HG02884 (cell line): ENCODE data around the gene TGOLN2.
"Not testable (repeated sequence)": the region's sequence is repeated elsewhere in the genome, so short reads cannot be mapped to it uniquely, and the experiment has no call there.

Source experiments
- ATAC-seq: cut with Tn5 transposase; IDR thresholded peaks from one replicate; pipeline ENCODE4 v1.9.1; 2021; ENCODE audit warnings: mild to moderate bottlenecking, moderate library complexity; ENCODE audit not compliant: unreplicated experiment

The TGOLN2 gene

DNA sequence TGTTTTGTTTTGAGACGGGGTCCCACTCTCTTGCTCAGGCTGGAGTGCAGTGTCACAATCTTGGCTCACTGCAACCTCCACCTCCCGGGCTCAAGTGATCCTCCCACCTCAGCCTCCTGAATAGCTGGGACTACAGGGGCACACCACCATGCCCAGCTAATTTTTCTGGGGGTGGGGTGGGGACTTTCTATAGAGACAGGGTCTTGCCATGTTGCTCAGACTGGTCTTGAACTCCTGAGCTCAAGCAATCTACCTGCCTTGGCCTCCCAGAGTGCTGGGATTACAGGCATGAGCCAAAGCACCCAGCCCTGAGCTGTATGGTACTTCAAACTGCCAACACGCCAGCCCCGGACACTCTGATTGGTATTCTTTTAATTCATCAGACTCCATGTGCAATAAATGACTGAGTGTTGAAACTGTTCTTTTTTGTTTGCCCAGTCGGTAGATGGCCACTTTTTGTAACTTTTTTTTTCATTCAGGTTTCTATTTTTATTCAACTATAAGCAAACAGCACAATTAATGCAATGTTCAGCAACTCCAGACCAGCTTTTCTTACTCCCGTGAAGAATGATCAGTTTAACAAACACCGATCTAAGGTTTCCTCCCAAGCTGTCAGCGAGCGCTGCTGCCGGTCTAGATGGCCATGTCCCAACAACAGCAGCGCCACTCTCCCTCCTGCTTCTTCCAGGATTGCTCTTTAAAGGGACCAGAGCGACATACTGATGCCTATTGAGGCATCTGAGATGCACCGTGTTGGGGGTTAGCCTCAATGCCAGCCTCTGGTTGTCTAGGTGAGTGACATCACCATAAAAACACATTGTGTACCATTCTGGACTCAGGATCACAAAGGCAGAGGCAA is 12.5 kb upstream of the TGOLN2 start:
- ATAC-seq = no peak

DNA sequence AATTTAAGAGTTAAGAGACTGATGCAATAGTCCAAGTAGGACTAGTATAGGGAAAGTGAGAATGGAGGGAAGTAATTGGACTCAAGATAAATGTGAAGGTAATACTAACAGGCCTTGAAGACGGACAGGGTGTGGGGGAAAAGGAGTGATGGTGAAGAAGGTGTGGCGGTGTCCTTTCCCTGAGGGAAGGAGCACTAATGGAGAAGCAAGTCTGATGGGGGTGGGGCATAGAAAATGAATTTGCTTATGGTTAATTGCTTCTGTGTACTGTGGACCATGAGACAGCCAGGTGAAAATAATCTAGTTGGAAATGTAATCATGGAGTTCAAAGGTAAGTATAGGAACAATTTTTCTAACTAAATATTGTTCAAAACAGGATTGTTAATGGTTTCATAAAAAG is 7.1 kb upstream of the TGOLN2 start:
- no peak for ATAC-seq

DNA sequence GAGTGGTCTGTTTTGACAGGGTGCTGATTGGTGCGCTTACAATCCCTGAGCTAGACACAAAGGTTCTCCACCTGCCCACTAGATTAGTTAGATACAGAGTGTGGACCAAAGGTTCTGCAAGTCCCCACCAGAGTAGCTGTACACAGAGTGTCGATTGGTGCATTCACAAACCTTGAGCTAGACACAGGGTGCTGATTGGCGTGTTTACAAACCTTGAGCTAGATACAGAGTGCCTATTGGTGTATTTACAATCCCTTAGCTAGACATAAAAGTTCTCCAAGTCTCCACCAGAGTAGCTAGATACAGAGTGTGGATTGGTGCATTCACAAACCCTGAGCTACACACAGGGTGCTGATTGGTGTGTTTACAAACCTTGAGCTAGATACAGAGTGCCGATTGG is 6.1 kb upstream of the TGOLN2 start:
- ATAC-seq = not testable (repeated sequence)

DNA sequence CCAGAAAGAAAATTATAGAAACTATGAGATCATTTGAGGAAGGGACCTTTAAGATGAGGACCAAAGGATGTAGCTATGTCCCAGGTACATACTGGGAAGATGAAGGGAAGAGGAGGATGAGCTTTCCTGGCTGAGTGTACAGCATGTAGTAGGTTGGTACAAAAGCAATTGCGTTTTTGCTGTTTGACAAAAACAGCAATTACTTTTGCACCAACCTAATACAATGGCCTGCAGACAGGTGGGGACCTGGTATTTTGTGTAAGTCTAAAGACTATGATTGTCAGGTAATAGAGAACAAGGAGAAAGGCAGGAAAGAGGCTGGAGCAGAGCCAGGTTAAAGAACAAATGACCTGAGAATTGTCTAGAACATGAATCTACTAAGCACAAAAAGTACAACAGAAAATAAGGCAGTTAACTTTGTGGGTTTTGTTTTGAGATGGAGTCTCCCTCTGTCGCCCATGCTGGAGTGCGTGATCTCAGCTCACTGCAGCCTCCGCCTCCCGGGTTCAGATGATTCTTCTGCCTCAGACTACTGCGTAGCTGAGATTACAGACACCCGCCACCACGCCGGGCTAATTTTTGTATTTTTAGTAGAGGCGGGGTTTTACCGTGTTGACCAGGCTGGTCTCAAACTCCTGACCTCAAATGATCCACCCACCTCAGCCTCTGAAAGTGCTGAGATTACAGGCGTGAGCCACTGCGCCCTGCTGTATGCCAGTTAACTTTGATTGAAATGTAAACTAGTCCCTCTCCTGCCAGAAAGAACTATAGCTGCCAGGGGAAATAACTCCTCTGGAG is 3.2 kb upstream of the TGOLN2 start:
- ATAC-seq = no peak

GRCh38 chr2:85329701-85330100 is 1.9 kb upstream of the TGOLN2 start:
- not testable (repeated sequence) for ATAC-seq

GRCh38 chr2:85329181-85329651 is 1.4 kb upstream of the TGOLN2 start:
- ATAC-seq = no peak

DNA sequence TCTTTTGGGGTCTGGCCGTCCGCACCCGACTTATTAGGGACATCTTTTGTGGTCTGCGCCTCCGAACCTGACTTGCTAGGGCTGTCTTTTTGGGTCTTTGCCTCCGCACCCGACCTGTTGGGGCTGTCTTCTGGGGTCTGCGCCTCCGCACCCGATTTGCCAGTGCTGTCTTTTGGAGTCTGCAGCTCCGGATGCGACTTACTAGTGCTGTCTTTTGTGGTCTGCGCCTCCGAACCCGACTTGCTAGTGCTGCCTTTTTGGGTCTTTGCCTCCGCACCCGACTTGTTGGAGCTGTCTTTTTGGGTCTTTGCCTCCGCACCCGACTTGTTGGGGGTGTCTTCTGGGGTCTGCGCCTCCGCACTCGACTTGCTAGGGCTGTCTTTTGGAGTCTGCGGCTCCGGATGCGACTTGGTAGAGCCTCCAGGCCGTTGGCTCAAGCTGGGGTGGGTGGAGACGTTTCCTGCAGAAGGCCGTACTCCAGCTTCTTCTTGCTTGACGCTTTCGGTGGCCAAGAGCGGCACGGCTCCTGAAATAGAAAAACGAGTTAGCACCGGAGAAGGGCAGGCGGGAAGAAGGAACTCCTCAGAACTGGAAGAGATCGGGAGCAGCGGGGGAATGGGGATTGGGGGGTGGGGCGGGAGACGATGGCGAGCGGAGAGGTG is 498 bp downstream of the TGOLN2 start:
- ATAC-seq = peak; percentile 29

GRCh38 chr2:85326406-85327159 is 1.2 kb downstream of the TGOLN2 start:
- ATAC-seq = peak; percentile 27

GRCh38 chr2:85325466-85325811 is 2.4 kb downstream of the TGOLN2 start:
- no peak for ATAC-seq

DNA sequence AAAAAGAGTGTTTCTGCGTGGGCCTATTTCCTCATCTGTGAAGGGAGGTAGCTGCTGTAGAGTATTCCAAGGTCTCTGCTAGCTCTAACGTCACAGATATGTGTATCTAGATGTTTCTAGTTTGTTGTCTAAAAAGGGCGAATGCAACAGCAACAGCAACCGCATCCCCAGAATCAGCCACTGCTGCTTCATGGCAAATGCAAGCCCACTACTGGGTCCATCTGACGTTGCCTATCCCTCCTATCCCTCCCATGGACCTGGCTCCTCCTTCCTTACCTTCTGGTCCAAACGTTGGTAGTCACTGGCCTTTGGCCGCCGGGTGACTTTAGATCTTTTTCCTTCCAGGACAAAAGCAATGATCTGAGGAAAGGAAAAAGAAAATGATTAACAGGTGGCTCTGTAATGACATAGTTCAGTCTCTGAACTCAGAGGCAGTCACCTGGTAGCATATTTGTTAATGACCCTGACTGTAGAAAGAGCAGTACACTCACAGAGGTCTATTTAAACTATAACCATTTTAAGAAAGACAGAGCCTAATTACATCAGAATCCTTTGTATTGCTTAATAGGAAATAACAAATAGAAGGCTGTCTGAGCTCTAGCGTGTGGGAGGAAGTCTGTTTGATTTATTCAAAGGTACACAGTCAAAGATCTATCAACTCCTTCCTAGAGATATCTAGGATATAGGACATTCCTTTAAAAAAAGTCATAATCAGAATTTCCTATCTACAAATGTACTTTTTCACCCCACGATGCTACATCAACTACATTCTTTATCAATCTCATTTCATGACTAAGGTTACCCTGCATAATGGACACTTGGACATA is 2.9 kb downstream of the TGOLN2 start:
- ATAC-seq = no peak

GRCh38 chr2:85323988-85324367 is 3.8 kb downstream of the TGOLN2 start:
- not testable (repeated sequence) for ATAC-seq

GRCh38 chr2:85323351-85323987 is 4.3 kb downstream of the TGOLN2 start:
- ATAC-seq = no peak

- no peak for ATAC-seq
Observed at GRCh38 chr2:85319796-85320195, 8.0 kb downstream of the TGOLN2 start.

- ATAC-seq = peak; percentile 69
Observed at GRCh38 chr2:85318222-85319074, 9.3 kb downstream of the TGOLN2 start.

- not testable (repeated sequence) for ATAC-seq
Observed at GRCh38 chr2:85315921-85316320, 11.9 kb downstream of the TGOLN2 start.

GRCh38 chr2:85314884-85315242 is 12.9 kb downstream of the TGOLN2 start:
- ATAC-seq = no peak

DNA sequence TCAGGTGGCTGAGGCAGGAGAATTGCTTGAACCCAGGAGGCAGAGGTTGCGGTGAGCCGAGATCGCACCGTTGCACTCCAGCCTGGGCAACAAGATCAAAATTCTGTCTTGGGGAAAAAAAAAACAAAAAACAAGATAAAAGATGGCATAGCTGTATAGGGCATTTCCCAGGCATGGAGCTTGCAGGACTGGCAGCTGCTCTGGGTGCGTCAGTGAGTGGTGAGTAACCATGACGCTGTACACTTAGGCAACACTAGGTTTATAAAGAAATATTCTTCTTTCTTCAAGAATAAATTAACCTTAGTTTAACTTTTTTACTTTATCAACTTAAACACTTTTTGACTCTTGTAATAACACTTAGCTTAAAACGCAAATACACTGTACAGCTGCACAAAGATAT is 15.4 kb downstream of the TGOLN2 start:
- ATAC-seq = no peak

DNA sequence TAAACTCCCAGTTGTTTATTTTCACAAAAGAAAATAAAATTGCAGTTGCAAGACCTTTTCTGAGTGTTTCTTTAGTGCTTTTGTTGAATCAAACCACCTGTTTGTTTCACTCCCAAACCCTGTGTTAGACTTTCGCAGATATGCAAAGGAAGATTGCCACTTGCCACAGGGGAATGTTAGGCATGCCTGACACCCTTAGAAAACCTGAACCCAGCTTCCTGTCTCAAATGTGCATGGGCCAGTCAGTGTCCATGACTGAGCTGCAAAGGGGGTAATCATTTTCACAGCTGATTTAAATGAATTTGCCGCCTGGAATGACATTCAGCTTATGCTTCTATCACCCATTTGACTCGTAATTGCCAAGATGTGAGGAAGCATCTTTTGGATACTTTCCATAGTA is 17.5 kb downstream of the TGOLN2 start:
- no peak for ATAC-seq
